Measurements from ENCODE around the gene ZNF41.

DNA sequence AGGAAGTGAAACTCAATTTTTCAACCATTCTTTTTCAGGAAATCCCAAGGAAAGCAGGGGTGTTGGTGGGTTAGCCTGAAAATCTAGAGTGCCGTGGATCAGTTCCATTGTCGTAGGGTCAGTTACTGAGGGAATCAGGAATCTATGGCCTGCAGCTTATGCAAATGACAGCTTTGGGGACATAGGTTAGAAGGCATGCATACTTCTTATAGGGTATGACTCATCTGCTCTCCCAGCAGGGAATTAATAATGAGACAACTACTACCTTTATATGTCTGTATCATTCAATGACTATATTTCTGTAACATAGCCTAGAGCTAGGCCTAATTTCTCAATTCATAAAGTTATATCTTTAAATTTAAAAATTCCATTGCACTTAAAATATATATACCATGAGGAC lies 36.6 kb downstream of the ZNF41 start:
- TF ChIP-seq POLR2AphosphoS5 (IDR thresholded peaks at IDR 0.05; ENCODE audit: borderline replicate concordance, low read depth, low read length) (no peak), FOXP2 (optimal IDR thresholded peaks at IDR 0.05; ENCODE audit: control extremely low read depth, extremely low read length, insufficient read depth) (no peak), EZH2 (IDR thresholded peaks at IDR 0.05) (no peak)
